HG02798 (cell line): ENCODE measurements around the gene PTGER2.

Experiments
- ATAC-seq: cut with Tn5 transposase; IDR thresholded peaks from one replicate; pipeline ENCODE4 v1.9.1; 2021; ENCODE audit warnings: mild to moderate bottlenecking; ENCODE audit not compliant: unreplicated experiment, poor library complexity

PTGER2 gene

GRCh38 chr14:52304248-52304904, 9.7 kb upstream of the PTGER2 start:
- no peak for ATAC-seq

- ATAC-seq, result no peak
Observed at GRCh38 chr14:52305014-52305413, 9.1 kb upstream of the PTGER2 start.

- no peak for ATAC-seq
Observed at GRCh38 chr14:52307376-52307775, 6.7 kb upstream of the PTGER2 start.

- ATAC-seq, result no peak
Observed at GRCh38 chr14:52307905-52308304, 6.2 kb upstream of the PTGER2 start.

- ATAC-seq, result no peak
Observed at GRCh38 chr14:52310541-52310940, 3.6 kb upstream of the PTGER2 start.

GRCh38 chr14:52312931-52313355, 1.2 kb upstream of the PTGER2 start:
- ATAC-seq, result no peak

- ATAC-seq, result no peak
Observed at GRCh38 chr14:52313462-52313861, 650 bp upstream of the PTGER2 start.

- peak; percentile 23 for ATAC-seq
Observed at GRCh38 chr14:52314595-52315354, 663 bp downstream of the PTGER2 start.

- ATAC-seq, result no peak
Observed at GRCh38 chr14:52315355-52315718, 1.2 kb downstream of the PTGER2 start.

GRCh38 chr14:52318062-52318461, 4.0 kb downstream of the PTGER2 start:
- no peak for ATAC-seq

GRCh38 chr14:52318826-52319645, 4.9 kb downstream of the PTGER2 start:
- no peak for ATAC-seq

GRCh38 chr14:52319919-52320318, 5.8 kb downstream of the PTGER2 start:
- ATAC-seq, result no peak

GRCh38 chr14:52325126-52325525, 11.0 kb downstream of the PTGER2 start:
- peak; percentile 91 for ATAC-seq

- no peak for ATAC-seq
Observed at GRCh38 chr14:52325630-52326029, 11.5 kb downstream of the PTGER2 start.

GRCh38 chr14:52327374-52328226, 13.5 kb downstream of the PTGER2 start:
- peak; percentile 23 for ATAC-seq

GRCh38 chr14:52328276-52328675, 14.2 kb downstream of the PTGER2 start:
- ATAC-seq, result no peak

- no peak for ATAC-seq
Observed at GRCh38 chr14:52329678-52330369, 15.7 kb downstream of the PTGER2 start.

GRCh38 chr14:52332269-52332668, 18.2 kb downstream of the PTGER2 start:
- no peak for ATAC-seq

GRCh38 chr14:52333108-52333507, 19.0 kb downstream of the PTGER2 start:
- no peak for ATAC-seq
